HEK293T (cell line): Measurements from ENCODE around the gene ERG.

Source experiments
- ARNT ChIP-seq: fragments of 450-650 bp; IDR thresholded peaks from 2 replicates; pipeline ENCODE4 v1.6.1; 2017; ENCODE audit warnings: mild to moderate bottlenecking
- BHLHE40 ChIP-seq: fragments of 450-650 bp; IDR thresholded peaks from 2 replicates; pipeline ENCODE4 v1.6.1; 2016; ENCODE audit warnings: mild to moderate bottlenecking, moderate library complexity, borderline replicate concordance
- CTBP1 ChIP-seq: fragments of 450-650 bp; IDR thresholded peaks from 2 replicates; pipeline ENCODE4 v1.6.1; 2016; ENCODE audit warnings: borderline replicate concordance
- ELF4 ChIP-seq: fragments of 450-650 bp; IDR thresholded peaks from 2 replicates; pipeline ENCODE4 v1.6.1; 2017; ENCODE audit warnings: antibody characterized with exemption
- FOXA1 ChIP-seq: fragments of 450-650 bp; IDR thresholded peaks from 2 replicates; pipeline ENCODE4 v1.6.1; 2016; ENCODE audit warnings: mild to moderate bottlenecking
- FOXK2 ChIP-seq: fragments of 450-650 bp; IDR thresholded peaks from 2 replicates; pipeline ENCODE4 v1.6.1; 2016; ENCODE audit warnings: mild to moderate bottlenecking
- FOXM1 ChIP-seq: fragments of 450-650 bp; IDR thresholded peaks from 2 replicates; pipeline ENCODE4 v1.6.1; 2017; ENCODE audit warnings: mild to moderate bottlenecking, borderline replicate concordance
- L3MBTL2 ChIP-seq: fragments of 450-650 bp; conservative IDR thresholded peaks from 2 replicates; pipeline ENCODE4 v1.6.1; 2016; ENCODE audit warnings: mild to moderate bottlenecking
- NFRKB ChIP-seq: fragments of 450-650 bp; IDR thresholded peaks from 2 replicates; pipeline ENCODE4 v1.6.1; 2016; ENCODE audit warnings: mild to moderate bottlenecking, moderate library complexity
- SP1 ChIP-seq: fragments of 450-650 bp; IDR thresholded peaks from 2 replicates; pipeline ENCODE4 v1.6.1; 2017
- SUZ12 ChIP-seq: fragments of 450-650 bp; IDR thresholded peaks from 2 replicates; pipeline ENCODE4 v1.6.1; 2016; ENCODE audit warnings: mild to moderate bottlenecking
- TARDBP ChIP-seq: fragments of 450-650 bp; IDR thresholded peaks from 2 replicates; pipeline ENCODE4 v1.6.1; 2016
- ZNF384 ChIP-seq: fragments of 450-650 bp; IDR thresholded peaks from 2 replicates; pipeline ENCODE4 v1.6.1; 2016
- TF ChIP-seq, protein P1 (sequence below): fragments of 450-650 bp; IDR thresholded peaks from 2 replicates; pipeline ENCODE4 v1.6.1; 2016

DNA sequence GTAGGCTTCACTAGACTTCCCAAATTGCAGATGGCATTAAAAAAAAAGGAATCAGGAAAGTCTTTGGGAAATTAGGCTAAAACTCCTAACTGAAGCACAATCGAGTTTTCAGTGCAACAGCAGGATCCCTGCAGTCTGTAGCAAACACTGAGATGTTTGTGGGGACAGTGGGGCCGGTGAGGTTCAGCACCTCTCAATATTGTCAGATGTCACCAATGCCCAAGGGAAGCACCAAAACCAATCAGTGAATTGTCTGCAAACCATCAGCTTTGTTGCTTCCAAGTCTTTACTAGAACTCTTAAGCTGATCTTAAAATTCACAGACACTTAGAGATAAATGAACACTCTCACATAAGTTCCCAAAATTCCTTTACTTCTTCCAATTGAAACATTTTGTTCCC, 2.6 kb downstream of the ERG start:
- TF ChIP-seq BHLHE40 = no peak
- TF ChIP-seq FOXM1 = no peak
- TF ChIP-seq, protein P1, sequence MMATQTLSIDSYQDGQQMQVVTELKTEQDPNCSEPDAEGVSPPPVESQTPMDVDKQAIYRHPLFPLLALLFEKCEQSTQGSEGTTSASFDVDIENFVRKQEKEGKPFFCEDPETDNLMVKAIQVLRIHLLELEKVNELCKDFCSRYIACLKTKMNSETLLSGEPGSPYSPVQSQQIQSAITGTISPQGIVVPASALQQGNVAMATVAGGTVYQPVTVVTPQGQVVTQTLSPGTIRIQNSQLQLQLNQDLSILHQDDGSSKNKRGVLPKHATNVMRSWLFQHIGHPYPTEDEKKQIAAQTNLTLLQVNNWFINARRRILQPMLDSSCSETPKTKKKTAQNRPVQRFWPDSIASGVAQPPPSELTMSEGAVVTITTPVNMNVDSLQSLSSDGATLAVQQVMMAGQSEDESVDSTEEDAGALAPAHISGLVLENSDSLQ = no peak
- TF ChIP-seq FOXK2 = no peak
- TF ChIP-seq ELF4 = no peak
- no peak for TF ChIP-seq SP1
- TF ChIP-seq NFRKB = no peak
- TF ChIP-seq L3MBTL2 = no peak
- no peak for TF ChIP-seq SUZ12
- TF ChIP-seq ARNT = no peak
- no peak for TF ChIP-seq TARDBP
- TF ChIP-seq ZNF384 = no peak
- no peak for TF ChIP-seq FOXA1
- TF ChIP-seq CTBP1 = no peak
